CD4-positive, alpha-beta T cell treated with Interleukin-6 at 100 ng/mL for 8 hours (primary cell): ENCODE data around the gene KCNQ1.

ENCODE experiments used
- DNase-seq: peaks from one replicate; pipeline ENCODE4 v3.0.0-alpha.2; 2020; ENCODE audit warnings: mixed read lengths, low spot score

Gene KCNQ1

GRCh38 chr11:2732940-2733628 is 288.3 kb downstream of the KCNQ1 start:
- no peak for DNase-seq

GRCh38 chr11:2734181-2735052 is 289.6 kb downstream of the KCNQ1 start:
- DNase-seq, result no peak

- DNase-seq, result no peak
Measured at GRCh38 chr11:2735053-2735589, 290.3 kb downstream of the KCNQ1 start.

- no peak for DNase-seq
Measured at GRCh38 chr11:2736577-2737225, 291.9 kb downstream of the KCNQ1 start.

- no peak for DNase-seq
Measured at GRCh38 chr11:2737226-2737590, 292.4 kb downstream of the KCNQ1 start.

GRCh38 chr11:2737866-2738265 is 293.1 kb downstream of the KCNQ1 start:
- no peak for DNase-seq

- no peak for DNase-seq
Measured at GRCh38 chr11:2738551-2739431, 294.0 kb downstream of the KCNQ1 start.

GRCh38 chr11:2739531-2740274 is 294.9 kb downstream of the KCNQ1 start:
- DNase-seq, result no peak

- no peak for DNase-seq
Measured at GRCh38 chr11:2740275-2740940, 295.6 kb downstream of the KCNQ1 start.

- DNase-seq, result no peak
Measured at GRCh38 chr11:2741006-2741376, 296.2 kb downstream of the KCNQ1 start.

- no peak for DNase-seq
Measured at GRCh38 chr11:2741377-2742131, 296.7 kb downstream of the KCNQ1 start.

GRCh38 chr11:2742201-2742600 is 297.4 kb downstream of the KCNQ1 start:
- no peak for DNase-seq

GRCh38 chr11:2742611-2743426 is 298.0 kb downstream of the KCNQ1 start:
- no peak for DNase-seq

GRCh38 chr11:2743427-2744110 is 298.8 kb downstream of the KCNQ1 start:
- no peak for DNase-seq

GRCh38 chr11:2744166-2744565 is 299.4 kb downstream of the KCNQ1 start:
- no peak for DNase-seq

- DNase-seq, result no peak
Measured at GRCh38 chr11:2745511-2745910, 300.7 kb downstream of the KCNQ1 start.

- DNase-seq, result no peak
Measured at GRCh38 chr11:2746401-2747247, 301.8 kb downstream of the KCNQ1 start.
